ENCODE results near the gene C15orf39.

DNA sequence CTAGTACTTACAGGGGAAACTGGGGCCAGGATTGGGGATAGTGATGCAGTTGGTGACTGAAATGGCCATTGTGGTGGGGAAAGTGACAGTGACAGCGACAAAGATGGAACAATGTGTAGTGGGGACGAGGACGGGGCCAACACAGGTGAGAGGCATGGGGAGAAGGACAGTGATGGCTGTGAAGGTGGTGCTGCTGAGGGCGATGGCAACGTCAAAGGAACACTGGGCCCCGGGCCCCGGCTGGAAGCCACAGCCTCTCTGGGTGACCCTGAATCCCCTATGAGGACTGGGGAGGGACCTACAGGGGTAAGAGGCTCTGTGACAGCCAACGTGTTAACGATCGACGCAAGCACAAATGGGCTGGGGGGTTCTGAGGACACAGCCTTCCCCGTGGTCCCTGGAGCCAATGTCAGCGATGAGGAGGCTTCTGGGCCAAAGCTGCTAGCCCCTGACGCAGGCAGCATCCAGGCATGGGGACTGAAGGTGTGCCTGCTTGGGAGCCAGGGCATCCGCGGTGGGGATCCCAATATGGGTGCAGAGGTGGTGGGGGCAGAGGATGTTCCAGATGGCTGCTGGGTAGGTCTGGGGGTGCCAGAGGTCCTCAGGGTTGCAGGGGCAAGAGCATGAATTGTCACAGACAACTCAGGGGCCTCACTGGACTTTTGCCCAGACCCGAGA, 31.3 kb downstream of the C15orf39 start:
- TF ChIP-seq GATA2 (IDR thresholded peaks at IDR 0.05; ENCODE audit: low read depth, low read length) (no peak), GATA3 (IDR thresholded peaks at IDR 0.05; ENCODE audit: low read depth, low read length) (no peak)
